SK-N-SH (cell line): ENCODE results near the gene CENPF. TPM values are rescaled to one million over a fixed set of nuclear protein-coding genes. Genes with fewer than 3 reads are reported as not detected.

ENCODE experiments used
- CTCF ChIA-PET: fragments of 300-600, 350-600 bp; formaldehyde crosslinking; extraction: SDS; loops from one replicate; lab custom pipeline; 2021; lab: Yijun Ruan, JAX
- POLR2A ChIA-PET: fragments of 350-600 bp; sonication (Branson Sonifier 250); formaldehyde crosslinking; extraction: SDS; loops from one replicate; lab custom pipeline; 2020; ENCODE audit warnings: antibody characterized with exemption, inconsistent platforms; lab: Yijun Ruan, JAX
- DNase-seq: peaks from one replicate; pipeline ENCODE4 v3.0.0; 2012
- H2AFZ ChIP-seq: fragments of 200-600 bp; sonication (generic); 2 replicates; pipeline ENCODE4 v1.8.1; 2016; ENCODE audit warnings: antibody characterized with exemption, mild to moderate bottlenecking, low read depth
- H3F3A ChIP-seq: fragments of 200-600 bp; sonication (generic); replicated peaks from 2 replicates; pipeline ENCODE3; 2016; ENCODE audit warnings: antibody characterized with exemption, mild to moderate bottlenecking; ENCODE audit not compliant: insufficient read depth
- H3K27ac ChIP-seq, 2 experiments: fragments of 200-500 bp in 1 of 2; fragments of 200-600 bp in 1 of 2; sonication (Bioruptor generic) in 1 of 2; sonication (generic), shearing (Covaris generic) in 1 of 2; 2 replicates each; pipeline versions ENCODE4 v1.5.1 to v1.6.1; 2014 to 2016; ENCODE audit warnings: low read depth in 2 of 2, inconsistent platforms in 1 of 2, low read length in 1 of 2, mild to moderate bottlenecking in 1 of 2, mixed read lengths in 1 of 2
- H3K27me3 ChIP-seq: fragments of 200-600 bp; sonication (generic), shearing (Covaris generic); 2 replicates; pipeline ENCODE4 v1.6.1; 2016; ENCODE audit warnings: mixed run types; ENCODE audit not compliant: insufficient read depth
- H3K36me3 ChIP-seq, 2 experiments: fragments of 200-500 bp in 1 of 2; fragments of 200-600 bp in 1 of 2; sonication (Bioruptor generic) in 1 of 2; sonication (generic) in 1 of 2; replicated peaks in 1 of 2; 2 replicates each; pipeline versions ENCODE3 to v1.5.1; 2014 to 2016; ENCODE audit warnings: low read length in 1 of 2, mild to moderate bottlenecking in 1 of 2; ENCODE audit not compliant: insufficient read depth in 2 of 2, control insufficient read depth in 1 of 2
- H3K4me1 ChIP-seq, 2 experiments: fragments of 200-500 bp in 1 of 2; fragments of 200-600 bp in 1 of 2; sonication (Bioruptor generic) in 1 of 2; sonication (generic), shearing (Covaris generic) in 1 of 2; 2 replicates each; pipeline versions ENCODE4 v1.5.1 to v1.6.1; 2014 to 2016; ENCODE audit warnings: low read depth in 1 of 2, low read length in 1 of 2, mixed run types in 1 of 2; ENCODE audit not compliant: insufficient read depth in 2 of 2, control insufficient read depth in 1 of 2
- H3K4me2 ChIP-seq: fragments of 200-600 bp; sonication (generic), shearing (Covaris generic); 2 replicates; pipeline ENCODE4 v1.6.1; 2017; ENCODE audit warnings: mixed run types
- H3K4me3 ChIP-seq, 2 experiments: fragments of 200-500 bp in 1 of 2; fragments of 200-600 bp in 1 of 2; sonication (Bioruptor generic) in 1 of 2; sonication (generic), shearing (Covaris generic) in 1 of 2; 2 replicates each; pipeline versions ENCODE4 v1.5.1 to v1.8.1; 2014 to 2016; ENCODE audit warnings: low read depth in 2 of 2, inconsistent platforms in 1 of 2, low read length in 1 of 2, mild to moderate bottlenecking in 1 of 2, mixed read lengths in 1 of 2, moderate library complexity in 1 of 2
- H3K79me2 ChIP-seq: fragments of 200-600 bp; sonication (generic); 2 replicates; pipeline ENCODE4 v1.8.1; 2017; ENCODE audit warnings: mild to moderate bottlenecking; ENCODE audit not compliant: insufficient read depth
- H3K9ac ChIP-seq: fragments of 200-600 bp; sonication (generic); 2 replicates; pipeline ENCODE4 v1.6.1; 2017; ENCODE audit warnings: mixed run types
- H3K9me2 ChIP-seq: fragments of 200-600 bp; sonication (generic); 2 replicates; pipeline ENCODE4 v1.6.1; 2017; ENCODE audit warnings: mixed run types
- H3K9me3 ChIP-seq: fragments of 200-600 bp; sonication (generic); 2 replicates; pipeline ENCODE4 v1.6.1; 2017; ENCODE audit warnings: mixed run types, mild to moderate bottlenecking, moderate library complexity
- H4K20me1 ChIP-seq: fragments of 200-600 bp; sonication (generic); 2 replicates; pipeline ENCODE4 v1.6.1; 2017; ENCODE audit warnings: mild to moderate bottlenecking, mixed run types; ENCODE audit not compliant: insufficient read depth
- CHD2 ChIP-seq: fragments of 150-350 bp; IDR thresholded peaks from 2 replicates; pipeline ENCODE4 v1.6.1; 2018; ENCODE audit warnings: low read length; ENCODE audit not compliant: partially characterized antibody
- ELF1 ChIP-seq: IDR thresholded peaks from 2 replicates; pipeline ENCODE4 v1.4.0; 2012
- EP300 ChIP-seq, 2 experiments: IDR thresholded peaks; 2 replicates each; pipeline versions ENCODE4 v1.4.0 to v1.6.1; 2012; ENCODE audit warnings: borderline replicate concordance in 1 of 2, low read depth in 1 of 2, low read length in 1 of 2
- EZH2phosphoT487 ChIP-seq: fragments of 200-600 bp; sonication (generic); IDR thresholded peaks from 2 replicates; pipeline ENCODE4 v1.6.1; 2017; ENCODE audit warnings: low read depth, mixed run types, mild to moderate bottlenecking, antibody characterized with exemption, moderate library complexity, borderline replicate concordance
- FOSL2 ChIP-seq: IDR thresholded peaks from 2 replicates; pipeline ENCODE4 v1.4.0; 2012; ENCODE audit warnings: low read depth, mild to moderate bottlenecking, moderate library complexity, borderline replicate concordance
- FOXJ3 ChIP-seq: sonication (generic); formaldehyde crosslinking; IDR thresholded peaks from 2 replicates; pipeline ENCODE4 v1.5.1; 2020; ENCODE audit warnings: mild to moderate bottlenecking, missing genetic modification reagents
- GABPA ChIP-seq: IDR thresholded peaks from 2 replicates; pipeline ENCODE4 v1.4.0; 2012; ENCODE audit warnings: low read depth, mild to moderate bottlenecking
- GATA2 ChIP-seq: sonication (generic); formaldehyde crosslinking; IDR thresholded peaks from 2 replicates; pipeline ENCODE4 v1.5.0; 2020; ENCODE audit warnings: mild to moderate bottlenecking, missing genetic modification reagents
- NFIC ChIP-seq: IDR thresholded peaks from 2 replicates; pipeline ENCODE4 v1.4.0; 2012; ENCODE audit warnings: borderline replicate concordance
- NRF1 ChIP-seq: IDR thresholded peaks from 2 replicates; pipeline ENCODE4 v1.6.1; 2012; ENCODE audit warnings: low read depth, mild to moderate bottlenecking, low read length
- POLR2AphosphoS5 ChIP-seq: IDR thresholded peaks from 2 replicates; pipeline ENCODE4 v1.6.1; 2012; ENCODE audit warnings: low read depth, low read length
- RAD21 ChIP-seq: IDR thresholded peaks from 2 replicates; pipeline ENCODE4 v1.6.1; 2012; ENCODE audit warnings: mild to moderate bottlenecking, low read length
- RCOR1 ChIP-seq: fragments of 150-350 bp; IDR thresholded peaks from 2 replicates; pipeline ENCODE4 v1.6.1; 2017; ENCODE audit warnings: antibody characterized with exemption, low read length
- RFX5 ChIP-seq: IDR thresholded peaks from 2 replicates; pipeline ENCODE4 v1.6.1; 2012; ENCODE audit warnings: mild to moderate bottlenecking, improper control_type of control experiment, low read length
- RXRA ChIP-seq: IDR thresholded peaks from 2 replicates; pipeline ENCODE4 v1.4.0; 2012; ENCODE audit warnings: low read depth, mild to moderate bottlenecking, borderline replicate concordance
- SIN3A ChIP-seq: IDR thresholded peaks from 2 replicates; pipeline ENCODE4 v1.6.1; 2012; ENCODE audit warnings: low read depth, mild to moderate bottlenecking, low read length, moderate library complexity, borderline replicate concordance
- SMC3 ChIP-seq: IDR thresholded peaks from 2 replicates; pipeline ENCODE4 v1.6.1; 2012; ENCODE audit warnings: low read depth, low read length, improper control_type of control experiment
- TAF1 ChIP-seq: IDR thresholded peaks from 2 replicates; pipeline ENCODE4 v1.6.1; 2012; ENCODE audit warnings: low read depth, mild to moderate bottlenecking, low read length, moderate library complexity, borderline replicate concordance
- TCF12 ChIP-seq: IDR thresholded peaks from 2 replicates; pipeline ENCODE4 v1.4.0; 2012
- WGBS: methylation state at CpG from one replicate; pipeline ENCODE4 v1.1.6; 2017; ENCODE audit warnings: low lambda C conversion rate; 5-methylcytosine and 5-hydroxymethylcytosine counted together
- polyA plus RNA-seq, 3 experiments: library from polyadenylated mRNA; depleted of rRNA; stranded (reverse); fragments of >200 nt; gene quantifications; 2 replicates each; pipeline ENCODE4 v1.2.3, GENCODE V29; 2012
- TF ChIP-seq, protein P1 (sequence below): fragments of 150-350 bp; IDR thresholded peaks from 2 replicates; pipeline ENCODE4 v1.6.1; 2016; ENCODE audit warnings: mild to moderate bottlenecking, low read depth, low read length
- TF ChIP-seq, protein P2 (sequence below): fragments of 150-350 bp; IDR thresholded peaks from 2 replicates; pipeline ENCODE4 v1.6.1; 2017; ENCODE audit warnings: antibody characterized with exemption, low read length, low read depth, borderline replicate concordance
- TF ChIP-seq, protein P3 (sequence below): IDR thresholded peaks from 2 replicates; pipeline ENCODE4; 2012
- TF ChIP-seq, protein P4 (sequence below): fragments of 200-600 bp; sonication (generic); IDR thresholded peaks from 2 replicates; pipeline ENCODE4 v1.6.1; 2017; ENCODE audit warnings: antibody characterized with exemption, mild to moderate bottlenecking, moderate library complexity

The CENPF gene
- polyA plus RNA-seq (2012; rRNA removed) = 14.5 and 14.9 TPM in 2 replicates
- 18.1 and 23.0 TPM in 2 replicates for polyA plus RNA-seq (2012; cell fraction: cytosol; rRNA removed)
- 7.3 and 15.6 TPM in 2 replicates for polyA plus RNA-seq (2012; cell fraction: nucleus; rRNA removed)

DNA sequence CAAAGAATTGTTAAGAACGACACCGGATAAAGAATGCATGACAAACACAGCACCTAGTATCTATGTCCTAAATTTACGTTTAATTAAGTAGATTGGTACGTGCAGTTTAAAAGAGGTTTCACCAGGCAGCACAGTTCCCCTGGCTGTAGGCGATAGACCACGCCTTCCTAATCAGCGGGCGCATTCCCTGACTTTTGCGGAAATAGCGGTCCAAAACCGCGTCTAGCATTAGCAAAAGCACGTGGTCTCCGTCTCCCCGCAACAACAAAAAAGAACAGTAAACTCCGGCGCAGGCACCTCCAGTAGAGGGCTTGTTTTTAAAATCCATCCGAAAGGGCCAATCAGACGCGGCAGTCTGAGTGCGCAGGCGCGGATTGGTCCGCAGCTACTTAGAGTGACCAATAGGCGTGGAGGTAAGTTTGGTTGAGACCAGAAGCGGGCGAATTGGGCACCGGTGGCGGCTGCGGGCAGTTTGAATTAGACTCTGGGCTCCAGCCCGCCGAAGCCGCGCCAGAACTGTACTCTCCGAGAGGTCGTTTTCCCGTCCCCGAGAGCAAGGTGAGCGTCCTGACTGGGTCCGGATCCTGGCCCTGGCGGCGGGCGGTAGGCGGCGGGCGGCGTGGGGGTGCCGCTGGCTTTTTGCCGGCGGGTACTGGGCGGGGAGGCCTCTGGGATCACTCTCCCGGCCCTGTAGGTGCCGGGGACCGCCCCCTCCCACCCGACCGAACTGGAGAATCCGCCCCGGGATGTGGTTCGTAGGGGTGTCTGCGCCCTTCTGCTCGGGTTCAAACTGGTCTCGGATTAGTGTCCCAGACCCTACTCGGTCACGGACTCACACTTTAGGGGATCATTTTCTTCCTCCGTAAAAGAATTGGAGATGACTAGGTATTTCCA is at the start of gene CENPF:
Gene CENPF (plus strand): TSS at position 432 of the 894 bp plus-strand sequence. CDS start 10,560 bp downstream, outside the sequence.
- Histone ChIP-seq H3K9me3 (no peaks in the 10 kb centered on the region), H3K4me2 (peak within 1 kb of the TSS; percentile 90), H3K27ac (peak within 1 kb of the TSS; percentile 58 to 83), H3K27me3 (no peaks in the 10 kb centered on the region), H3K4me3 (peak within 1 kb of the TSS; percentile 87 to 92), H3K9ac (peak within 1 kb of the TSS; percentile 92), H4K20me1 (no peaks in the 10 kb centered on the region), H2AFZ (peak within 1 kb of the TSS; percentile 91), H3K79me2 (peaks cover 49% of the 10 kb centered on the region), H3K36me3 (no peaks in the 10 kb centered on the region), H3K9me2 (no peaks in the 10 kb centered on the region), H3F3A (no peaks in the 10 kb centered on the region), H3K4me1 (peaks cover 0 to 16% of the 10 kb centered on the region in 2 experiments; a peak in 3 of 4 replicates)
- WGBS = 3% methylated on average over 27 of the region's 65 CpGs
- DNase-seq = peak; percentile 97
- ChIA-PET CTCF (interaction anchor here (0.9 to 2.5 kb wide), 4 partner anchors 9 to 270 kb away, joined by 3 to 10 read pairs (median 4); no protein-coding TSS in a partner anchor), POLR2A (no interaction called here)
- 0 out of 2 replicates have a peak, but pooled peaks have one; percentile 57 for TF ChIP-seq ELF1
- 0 out of 2 replicates have a peak, but pooled peaks have one; percentile 26 for TF ChIP-seq TCF12
- TF ChIP-seq SIN3A = peak; percentile 93; the same call in 1 of the 2 replicates
- TF ChIP-seq POLR2AphosphoS5 = peak; percentile 71
- TF ChIP-seq RFX5 = peak; percentile 81
- no peak for TF ChIP-seq RCOR1
- TF ChIP-seq NFIC = peak; percentile 14; the same call in 1 of the 2 replicates
- no peak for TF ChIP-seq RAD21
- TF ChIP-seq FOXJ3 = no peak
- TF ChIP-seq EZH2phosphoT487 = no peak
- peak; percentile 19; the same call in 1 of the 2 replicates for TF ChIP-seq TAF1
- TF ChIP-seq, protein P1, sequence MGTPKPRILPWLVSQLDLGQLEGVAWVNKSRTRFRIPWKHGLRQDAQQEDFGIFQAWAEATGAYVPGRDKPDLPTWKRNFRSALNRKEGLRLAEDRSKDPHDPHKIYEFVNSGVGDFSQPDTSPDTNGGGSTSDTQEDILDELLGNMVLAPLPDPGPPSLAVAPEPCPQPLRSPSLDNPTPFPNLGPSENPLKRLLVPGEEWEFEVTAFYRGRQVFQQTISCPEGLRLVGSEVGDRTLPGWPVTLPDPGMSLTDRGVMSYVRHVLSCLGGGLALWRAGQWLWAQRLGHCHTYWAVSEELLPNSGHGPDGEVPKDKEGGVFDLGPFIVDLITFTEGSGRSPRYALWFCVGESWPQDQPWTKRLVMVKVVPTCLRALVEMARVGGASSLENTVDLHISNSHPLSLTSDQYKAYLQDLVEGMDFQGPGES = peak; percentile 62
- TF ChIP-seq, protein P2, sequence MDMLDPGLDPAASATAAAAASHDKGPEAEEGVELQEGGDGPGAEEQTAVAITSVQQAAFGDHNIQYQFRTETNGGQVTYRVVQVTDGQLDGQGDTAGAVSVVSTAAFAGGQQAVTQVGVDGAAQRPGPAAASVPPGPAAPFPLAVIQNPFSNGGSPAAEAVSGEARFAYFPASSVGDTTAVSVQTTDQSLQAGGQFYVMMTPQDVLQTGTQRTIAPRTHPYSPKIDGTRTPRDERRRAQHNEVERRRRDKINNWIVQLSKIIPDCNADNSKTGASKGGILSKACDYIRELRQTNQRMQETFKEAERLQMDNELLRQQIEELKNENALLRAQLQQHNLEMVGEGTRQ = no peak; the same call in 1 of the 2 replicates
- TF ChIP-seq, protein P3, sequence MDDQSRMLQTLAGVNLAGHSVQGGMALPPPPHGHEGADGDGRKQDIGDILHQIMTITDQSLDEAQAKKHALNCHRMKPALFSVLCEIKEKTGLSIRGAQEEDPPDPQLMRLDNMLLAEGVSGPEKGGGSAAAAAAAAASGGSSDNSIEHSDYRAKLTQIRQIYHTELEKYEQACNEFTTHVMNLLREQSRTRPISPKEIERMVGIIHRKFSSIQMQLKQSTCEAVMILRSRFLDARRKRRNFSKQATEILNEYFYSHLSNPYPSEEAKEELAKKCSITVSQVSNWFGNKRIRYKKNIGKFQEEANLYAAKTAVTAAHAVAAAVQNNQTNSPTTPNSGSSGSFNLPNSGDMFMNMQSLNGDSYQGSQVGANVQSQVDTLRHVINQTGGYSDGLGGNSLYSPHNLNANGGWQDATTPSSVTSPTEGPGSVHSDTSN = peak; percentile 52
- peak; percentile 76 for TF ChIP-seq CHD2
- TF ChIP-seq, protein P4, sequence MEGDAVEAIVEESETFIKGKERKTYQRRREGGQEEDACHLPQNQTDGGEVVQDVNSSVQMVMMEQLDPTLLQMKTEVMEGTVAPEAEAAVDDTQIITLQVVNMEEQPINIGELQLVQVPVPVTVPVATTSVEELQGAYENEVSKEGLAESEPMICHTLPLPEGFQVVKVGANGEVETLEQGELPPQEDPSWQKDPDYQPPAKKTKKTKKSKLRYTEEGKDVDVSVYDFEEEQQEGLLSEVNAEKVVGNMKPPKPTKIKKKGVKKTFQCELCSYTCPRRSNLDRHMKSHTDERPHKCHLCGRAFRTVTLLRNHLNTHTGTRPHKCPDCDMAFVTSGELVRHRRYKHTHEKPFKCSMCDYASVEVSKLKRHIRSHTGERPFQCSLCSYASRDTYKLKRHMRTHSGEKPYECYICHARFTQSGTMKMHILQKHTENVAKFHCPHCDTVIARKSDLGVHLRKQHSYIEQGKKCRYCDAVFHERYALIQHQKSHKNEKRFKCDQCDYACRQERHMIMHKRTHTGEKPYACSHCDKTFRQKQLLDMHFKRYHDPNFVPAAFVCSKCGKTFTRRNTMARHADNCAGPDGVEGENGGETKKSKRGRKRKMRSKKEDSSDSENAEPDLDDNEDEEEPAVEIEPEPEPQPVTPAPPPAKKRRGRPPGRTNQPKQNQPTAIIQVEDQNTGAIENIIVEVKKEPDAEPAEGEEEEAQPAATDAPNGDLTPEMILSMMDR = peak; percentile 21; the same call in 1 of the 2 replicates
- no peak for TF ChIP-seq RXRA
- TF ChIP-seq EP300 (IDR thresholded peaks at IDR 0.05; ENCODE audit: borderline replicate concordance in 1 of 2, low read depth in 1 of 2, low read length in 1 of 2) = peak in 1 of 2 experiments; percentile 25; a peak in 1 of 4 replicates
- no peak for TF ChIP-seq SMC3
- peak; percentile 55 for TF ChIP-seq NRF1
- no peak for TF ChIP-seq FOSL2
- no peak for TF ChIP-seq GABPA
- no peak for TF ChIP-seq GATA2 (CRISPR knock-in tag)
